ENCODE data around the gene ANO7. TPM values are rescaled to one million over a fixed set of nuclear protein-coding genes. Genes with fewer than 3 reads are reported as not detected.

ANO7 gene
- total and polyA plus RNA-seq, 2 of the 8 experiments (the other 6 are each of a cell fraction or from before 2014, with no cell fraction given) = 3.2 to 6.9 TPM

DNA sequence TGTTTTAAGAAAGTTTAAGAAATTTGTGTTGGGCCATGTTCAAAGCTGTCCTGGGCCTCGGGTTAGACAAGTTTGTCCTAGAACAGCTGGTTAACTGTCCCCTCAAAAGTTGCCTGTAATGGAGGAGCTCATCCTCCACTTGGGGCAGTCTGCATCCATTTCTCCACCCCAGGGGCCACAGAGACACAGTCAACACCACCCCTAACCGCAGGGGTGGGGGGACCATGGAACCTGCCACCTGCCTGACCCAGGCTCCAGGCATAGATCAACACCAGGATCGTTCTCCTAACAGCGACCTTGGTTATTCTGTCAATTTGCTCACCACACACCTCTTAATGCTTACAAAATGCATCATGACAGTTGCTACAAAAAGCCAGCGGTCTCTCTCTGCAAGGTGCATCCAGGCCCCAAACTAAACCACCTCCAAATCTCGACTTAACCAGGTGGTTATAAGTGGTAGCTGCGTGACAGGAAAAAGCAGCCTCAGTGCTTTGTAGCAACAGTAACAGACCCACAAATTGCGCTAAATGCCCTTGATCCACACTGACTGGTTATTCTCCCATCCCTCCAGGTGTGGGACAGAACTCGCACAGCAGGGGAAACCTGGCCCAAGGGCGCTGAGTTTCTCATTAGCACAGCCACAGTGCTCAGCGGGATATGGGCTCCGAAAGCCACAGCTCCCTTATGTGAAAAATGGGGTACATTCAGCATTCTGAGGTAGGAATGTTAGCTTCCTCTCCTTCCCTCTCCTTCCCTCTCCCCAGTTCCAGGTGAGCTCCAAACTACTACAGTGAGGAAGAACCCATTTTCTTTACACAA, 79.0 kb downstream of the ANO7 start:
- Histone ChIP-seq H2BK20ac (ENCODE audit: low read length) (no peak overlapping the region), H3K4me3 (ENCODE audit: extremely low read depth in 1 of 4, insufficient read depth in 2 of 4, low read depth in 3 of 4, low read length in 4 of 4) (no peak overlapping the region), H3K18ac (ENCODE audit: extremely low read depth, low read length) (no peak overlapping the region), H4K5ac (ENCODE audit: insufficient read length, low read depth, low read length) (no peak overlapping the region), H2BK12ac (ENCODE audit: low read depth, low read length) (no peak overlapping the region), H3K56ac (replicated peaks; ENCODE audit: insufficient read length, low read depth, low read length) (no peak overlapping the region), H2BK5ac (ENCODE audit: low read depth, low read length) (no peak overlapping the region), H3K4me1 (replicated peaks in 1 of 4; ENCODE audit: control insufficient read depth in 3 of 4, insufficient read depth in 4 of 4, low read length in 3 of 4) (peaks cover 0 to 3% (median 1%) of the 10 kb centered on the region in 4 experiments; a peak in 4 of 7 replicates), H3K27ac (ENCODE audit: low read depth, low read length) (no peak overlapping the region), H3K23me2 (ENCODE audit: low read depth, low read length) (peaks cover 5% of the 10 kb centered on the region; the same call in 1 of the 2 replicates), H3K9me3 (ENCODE audit: insufficient read depth in 2 of 2, low read depth in 1 of 2, low read length in 1 of 2) (no peaks in the 10 kb centered on the region), H3K79me2 (ENCODE audit: control insufficient read depth in 1 of 2, insufficient read depth in 2 of 2, low read length in 2 of 2) (peaks cover 10 to 46% of the 10 kb centered on the region in 2 experiments), H3K14ac (ENCODE audit: insufficient read length) (no peak overlapping the region), H3K9ac (replicated peaks in 1 of 4; ENCODE audit: extremely low read depth in 1 of 4, low read depth in 3 of 4, low read length in 3 of 4) (no peak overlapping the region; a peak in 1 of 7 replicates), H2BK15ac (ENCODE audit: low read length) (no peak overlapping the region), H2BK120ac (replicated peaks; ENCODE audit: low read depth, low read length) (no peak overlapping the region), H3K23ac (ENCODE audit: insufficient read length) (no peak overlapping the region), H3K4ac (replicated peaks; ENCODE audit: insufficient read length, low read depth, low read length) (no peak overlapping the region), H3K4me2 (ENCODE audit: insufficient read depth in 1 of 2, low read depth in 2 of 2, low read length in 2 of 2) (no peak overlapping the region), H2AK5ac (ENCODE audit: low read depth, low read length) (no peak overlapping the region), H4K8ac (ENCODE audit: extremely low read depth, insufficient read depth, low read length) (no peak overlapping the region), H3K36me3 (ENCODE audit: control insufficient read depth in 2 of 4, insufficient read depth in 4 of 4, low read length in 3 of 4) (peaks cover 13 to 43% (median 19%) of the 10 kb centered on the region in 4 experiments; a peak in 7 of 8 replicates), H3K27me3 (replicated peaks in 1 of 4; ENCODE audit: control insufficient read depth in 3 of 4, extremely low read depth in 1 of 4, insufficient read depth in 3 of 4, low read length in 3 of 4) (no peaks in the 10 kb centered on the region), H4K91ac (replicated peaks; ENCODE audit: insufficient read length, low read length) (no peak overlapping the region), H3K79me1 (ENCODE audit: low read depth, low read length) (peaks cover 28% of the 10 kb centered on the region), H4K20me1 (replicated peaks in 1 of 2; ENCODE audit: control insufficient read depth in 1 of 2, insufficient read depth in 2 of 2, low read length in 2 of 2) (peaks cover 12 to 46% of the 10 kb centered on the region in 2 experiments), H2AFZ (ENCODE audit: low read length) (no peak overlapping the region)
- CTCF ChIA-PET (ENCODE audit: partially characterized antibody) = interaction anchor here (0.9 to 2.0 kb wide), 8 partner anchors 9 to 189 kb away, joined by 3 to 7 read pairs (median 4); no protein-coding TSS in a partner anchor
- WGBS, 2 experiments (ENCODE audit: extremely low coverage in 1 of 2, insufficient coverage in 1 of 2, insufficient read length in 1 of 2, insufficient replicate concordance in 2 of 2, low coverage in 1 of 2, low lambda C conversion rate in 2 of 2, missing lambda C conversion rate in 1 of 2) = 81% methylated on average over 11 of the region's 12 CpGs; no CpG with 5 or more reads in 1 of the 2 experiments
- POLR2A ChIA-PET (ENCODE audit: partially characterized antibody) = interaction anchor here (0.6 to 3.0 kb wide), 8 partner anchors 11 to 118 kb away, joined by 3 to 9 read pairs (median 4); partner anchors contain the start of genes HDLBP and PASK
- FAIRE-seq = no peak
- no peak for DNase-seq (ENCODE audit: low read depth in 1 of 2, low spot score in 2 of 2)
